ENCODE measurements around the gene EXOC3.

- TF ChIP-seq CTCF (IDR thresholded peaks at IDR 0.05; ENCODE audit: insufficient read depth, low read length) (no peak), REST (IDR thresholded peaks at IDR 0.05; ENCODE audit: insufficient replicate concordance, low read depth) (no peak), SPI1 (IDR thresholded peaks at IDR 0.05; ENCODE audit: borderline replicate concordance, low read depth) (no peak), POLR2AphosphoS5 (IDR thresholded peaks at IDR 0.05; ENCODE audit: low read depth) (no peak)
Measured at GRCh38 chr5:482506-482905, 39.5 kb downstream of the EXOC3 start.

Data from HL-60 (cell line).